Hepatocyte (in vitro differentiated cells): ENCODE results near the gene BCL2L1.

ENCODE experiments used
- EZH2 ChIP-seq: fragments of 200-600 bp; sonication (generic); IDR thresholded peaks from 2 replicates; pipeline ENCODE4 v1.6.1; 2016; ENCODE audit warnings: antibody characterized with exemption, mild to moderate bottlenecking, borderline replicate concordance
- EZH2phosphoT487 ChIP-seq: fragments of 200-600 bp; sonication (generic); IDR thresholded peaks from one replicate; pipeline ENCODE4 v1.6.1; 2018; ENCODE audit warnings: antibody characterized with exemption, mild to moderate bottlenecking, low read depth, moderate library complexity; ENCODE audit not compliant: unreplicated experiment, severe bottlenecking
- TF ChIP-seq, protein P1 (sequence below): fragments of 200-600 bp; sonication (generic); IDR thresholded peaks from 2 replicates; pipeline ENCODE4 v1.5.1; 2016; ENCODE audit warnings: antibody characterized with exemption, mild to moderate bottlenecking; ENCODE audit not compliant: poor library complexity

DNA sequence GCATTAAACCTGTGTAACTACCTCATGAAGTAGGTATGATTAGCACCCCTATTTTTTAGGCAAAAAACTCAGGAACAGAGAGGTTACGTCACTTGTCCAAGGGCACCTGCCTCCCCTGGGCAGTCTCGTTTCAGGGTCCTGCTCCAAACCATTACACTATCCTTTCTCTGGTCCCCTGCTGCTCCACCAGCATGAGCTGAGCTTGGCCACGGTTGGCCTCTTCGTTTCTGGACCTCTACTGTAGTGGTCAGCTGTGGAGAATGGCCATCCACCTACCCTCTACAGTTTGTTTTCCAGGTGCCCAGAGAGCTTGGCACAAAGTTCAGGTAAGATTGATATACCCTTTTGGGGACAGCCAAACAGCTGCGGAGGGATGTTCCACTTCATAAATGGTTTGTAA, 68.1 kb downstream of the BCL2L1 start:
- TF ChIP-seq, protein P1, sequence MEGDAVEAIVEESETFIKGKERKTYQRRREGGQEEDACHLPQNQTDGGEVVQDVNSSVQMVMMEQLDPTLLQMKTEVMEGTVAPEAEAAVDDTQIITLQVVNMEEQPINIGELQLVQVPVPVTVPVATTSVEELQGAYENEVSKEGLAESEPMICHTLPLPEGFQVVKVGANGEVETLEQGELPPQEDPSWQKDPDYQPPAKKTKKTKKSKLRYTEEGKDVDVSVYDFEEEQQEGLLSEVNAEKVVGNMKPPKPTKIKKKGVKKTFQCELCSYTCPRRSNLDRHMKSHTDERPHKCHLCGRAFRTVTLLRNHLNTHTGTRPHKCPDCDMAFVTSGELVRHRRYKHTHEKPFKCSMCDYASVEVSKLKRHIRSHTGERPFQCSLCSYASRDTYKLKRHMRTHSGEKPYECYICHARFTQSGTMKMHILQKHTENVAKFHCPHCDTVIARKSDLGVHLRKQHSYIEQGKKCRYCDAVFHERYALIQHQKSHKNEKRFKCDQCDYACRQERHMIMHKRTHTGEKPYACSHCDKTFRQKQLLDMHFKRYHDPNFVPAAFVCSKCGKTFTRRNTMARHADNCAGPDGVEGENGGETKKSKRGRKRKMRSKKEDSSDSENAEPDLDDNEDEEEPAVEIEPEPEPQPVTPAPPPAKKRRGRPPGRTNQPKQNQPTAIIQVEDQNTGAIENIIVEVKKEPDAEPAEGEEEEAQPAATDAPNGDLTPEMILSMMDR, result no peak
- TF ChIP-seq EZH2, result no peak
- no peak for TF ChIP-seq EZH2phosphoT487
